HG02938 (cell line): ENCODE measurements around the gene FHIT.
"Not testable (repeated sequence)": the region's sequence is repeated elsewhere in the genome, so short reads cannot be mapped to it uniquely, and the experiment has no call there.

Source experiments
- ATAC-seq: cut with Tn5 transposase; IDR thresholded peaks from one replicate; pipeline ENCODE4 v1.9.1; 2021; ENCODE audit warnings: mild to moderate bottlenecking, moderate library complexity; ENCODE audit not compliant: unreplicated experiment

Gene FHIT

GRCh38 chr3:60737633-60738399 is 513.4 kb downstream of the FHIT start:
- ATAC-seq, result no peak

- ATAC-seq, result no peak
These were observed 520.9 kb downstream of the FHIT start for GRCh38 chr3:60730371-60730770.

GRCh38 chr3:60729056-60729455 is 522.2 kb downstream of the FHIT start:
- ATAC-seq, result no peak

- no peak for ATAC-seq
These were observed 523.2 kb downstream of the FHIT start for GRCh38 chr3:60728006-60728405.

GRCh38 chr3:60720736-60721135 is 530.5 kb downstream of the FHIT start:
- ATAC-seq, result no peak

GRCh38 chr3:60716573-60716972 is 534.7 kb downstream of the FHIT start:
- ATAC-seq, result no peak

- ATAC-seq, result no peak
These were observed 542.9 kb downstream of the FHIT start for GRCh38 chr3:60708191-60708975.

- ATAC-seq, result no peak
These were observed 543.7 kb downstream of the FHIT start for GRCh38 chr3:60707452-60708020.

GRCh38 chr3:60703956-60704736 is 547.1 kb downstream of the FHIT start:
- no peak for ATAC-seq

GRCh38 chr3:60703008-60703407 is 548.2 kb downstream of the FHIT start:
- no peak for ATAC-seq

- no peak for ATAC-seq
These were observed 553.1 kb downstream of the FHIT start for GRCh38 chr3:60698117-60698516.

GRCh38 chr3:60697132-60697531 is 554.1 kb downstream of the FHIT start:
- no peak for ATAC-seq

GRCh38 chr3:60696428-60697125 is 554.7 kb downstream of the FHIT start:
- no peak for ATAC-seq

GRCh38 chr3:60675424-60675823 is 575.8 kb downstream of the FHIT start:
- no peak for ATAC-seq

- no peak for ATAC-seq
These were observed 576.4 kb downstream of the FHIT start for GRCh38 chr3:60674870-60675269.

GRCh38 chr3:60673123-60673522 is 578.1 kb downstream of the FHIT start:
- ATAC-seq, result no peak

GRCh38 chr3:60672337-60672736 is 578.9 kb downstream of the FHIT start:
- not testable (repeated sequence) for ATAC-seq

GRCh38 chr3:60669636-60670035 is 581.6 kb downstream of the FHIT start:
- no peak for ATAC-seq

- ATAC-seq, result no peak
These were observed 591.2 kb downstream of the FHIT start for GRCh38 chr3:60660026-60660425.

- ATAC-seq, result no peak
These were observed 592.2 kb downstream of the FHIT start for GRCh38 chr3:60659098-60659497.

GRCh38 chr3:60657972-60658371 is 593.3 kb downstream of the FHIT start:
- peak; percentile 95 for ATAC-seq
